GM18499 (cell line): ENCODE measurements around the gene FOXD4L5.
"Not testable (repeated sequence)": the region's sequence is repeated elsewhere in the genome, so short reads cannot be mapped to it uniquely, and the experiment has no call there.

Experiments
- ATAC-seq: cut with Tn5 transposase; IDR thresholded peaks from one replicate; pipeline ENCODE4 v1.9.1; 2021; ENCODE audit warnings: moderate number of reproducible peaks; ENCODE audit not compliant: insufficient read depth, unreplicated experiment

FOXD4L5 gene

GRCh38 chr9:65285109-65285508 lies at the start of gene FOXD4L5:
Gene FOXD4L5, minus strand, starts transcription at chr9:65285209. Its CDS starts 832 bp downstream, at chr9:65284377.
- not testable (repeated sequence) for ATAC-seq

GRCh38 chr9:65283943-65284342 lies 1.1 kb downstream of the FOXD4L5 start:
- ATAC-seq: not testable (repeated sequence)

- ATAC-seq: not testable (repeated sequence)
Observed at GRCh38 chr9:65282976-65283375, 2.0 kb downstream of the FOXD4L5 start.
